IMR-90 (cell line): ENCODE data around the gene MRPS15.

Source experiments
- BHLHE40 ChIP-seq: fragments of 150-350 bp; IDR thresholded peaks from 2 replicates; pipeline ENCODE4 v1.6.1; 2016; ENCODE audit warnings: mild to moderate bottlenecking, low read depth, low read length
- CEBPB ChIP-seq: IDR thresholded peaks from 2 replicates; pipeline ENCODE4 v1.6.1; 2012; ENCODE audit warnings: low read depth, low read length, improper control_type of control experiment
- FOS ChIP-seq: fragments of 150-350 bp; IDR thresholded peaks from 2 replicates; pipeline ENCODE4 v1.6.1; 2016; ENCODE audit warnings: low read depth, low read length
- MAFK ChIP-seq: IDR thresholded peaks from 2 replicates; pipeline ENCODE4 v1.6.1; 2012; ENCODE audit warnings: low read depth, low read length, improper control_type of control experiment
- MAZ ChIP-seq: IDR thresholded peaks from 2 replicates; pipeline ENCODE4 v1.6.1; 2012; ENCODE audit warnings: low read depth, mild to moderate bottlenecking, low read length, improper control_type of control experiment, moderate library complexity, borderline replicate concordance
- MXI1 ChIP-seq: IDR thresholded peaks from 2 replicates; pipeline ENCODE4 v1.6.1; 2012; ENCODE audit warnings: low read depth, mild to moderate bottlenecking, low read length, moderate library complexity, borderline replicate concordance
- POLR2A ChIP-seq: IDR thresholded peaks from 2 replicates; pipeline ENCODE4 v1.6.1; 2012; ENCODE audit warnings: mild to moderate bottlenecking, low read depth, low read length
- RAD21 ChIP-seq: IDR thresholded peaks from 2 replicates; pipeline ENCODE4 v1.6.1; 2012; ENCODE audit warnings: low read length, improper control_type of control experiment
- RCOR1 ChIP-seq: IDR thresholded peaks from 2 replicates; pipeline ENCODE4 v1.6.1; 2012; ENCODE audit warnings: mild to moderate bottlenecking, low read length, improper control_type of control experiment; ENCODE audit not compliant: insufficient replicate concordance
- RFX5 ChIP-seq: IDR thresholded peaks from 2 replicates; pipeline ENCODE4 v1.8.0; 2012; ENCODE audit warnings: low read depth, mild to moderate bottlenecking, low read length, moderate library complexity
- TF ChIP-seq, protein P1 (sequence below): conservative IDR thresholded peaks from 2 replicates; pipeline ENCODE4 v1.5.1; 2012; ENCODE audit warnings: mild to moderate bottlenecking, low read depth, low read length, improper control_type of control experiment
- TF ChIP-seq, protein P2 (sequence below): fragments of 150-350 bp; IDR thresholded peaks from 2 replicates; pipeline ENCODE4 v1.6.1; 2017; ENCODE audit warnings: mild to moderate bottlenecking, antibody characterized with exemption, low read length, low read depth

- TF ChIP-seq RFX5 (no peak), MAFK (no peak), MAZ (no peak), POLR2A (no peak), FOS (no peak), RCOR1 (no peak), RAD21 (no peak), BHLHE40 (no peak), MXI1 (no peak), CEBPB (no peak)
- TF ChIP-seq, protein P1, sequence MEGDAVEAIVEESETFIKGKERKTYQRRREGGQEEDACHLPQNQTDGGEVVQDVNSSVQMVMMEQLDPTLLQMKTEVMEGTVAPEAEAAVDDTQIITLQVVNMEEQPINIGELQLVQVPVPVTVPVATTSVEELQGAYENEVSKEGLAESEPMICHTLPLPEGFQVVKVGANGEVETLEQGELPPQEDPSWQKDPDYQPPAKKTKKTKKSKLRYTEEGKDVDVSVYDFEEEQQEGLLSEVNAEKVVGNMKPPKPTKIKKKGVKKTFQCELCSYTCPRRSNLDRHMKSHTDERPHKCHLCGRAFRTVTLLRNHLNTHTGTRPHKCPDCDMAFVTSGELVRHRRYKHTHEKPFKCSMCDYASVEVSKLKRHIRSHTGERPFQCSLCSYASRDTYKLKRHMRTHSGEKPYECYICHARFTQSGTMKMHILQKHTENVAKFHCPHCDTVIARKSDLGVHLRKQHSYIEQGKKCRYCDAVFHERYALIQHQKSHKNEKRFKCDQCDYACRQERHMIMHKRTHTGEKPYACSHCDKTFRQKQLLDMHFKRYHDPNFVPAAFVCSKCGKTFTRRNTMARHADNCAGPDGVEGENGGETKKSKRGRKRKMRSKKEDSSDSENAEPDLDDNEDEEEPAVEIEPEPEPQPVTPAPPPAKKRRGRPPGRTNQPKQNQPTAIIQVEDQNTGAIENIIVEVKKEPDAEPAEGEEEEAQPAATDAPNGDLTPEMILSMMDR = no peak
- TF ChIP-seq, protein P2, sequence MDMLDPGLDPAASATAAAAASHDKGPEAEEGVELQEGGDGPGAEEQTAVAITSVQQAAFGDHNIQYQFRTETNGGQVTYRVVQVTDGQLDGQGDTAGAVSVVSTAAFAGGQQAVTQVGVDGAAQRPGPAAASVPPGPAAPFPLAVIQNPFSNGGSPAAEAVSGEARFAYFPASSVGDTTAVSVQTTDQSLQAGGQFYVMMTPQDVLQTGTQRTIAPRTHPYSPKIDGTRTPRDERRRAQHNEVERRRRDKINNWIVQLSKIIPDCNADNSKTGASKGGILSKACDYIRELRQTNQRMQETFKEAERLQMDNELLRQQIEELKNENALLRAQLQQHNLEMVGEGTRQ = no peak
Observed at GRCh38 chr1:36411674-36412648, 52.2 kb downstream of the MRPS15 start.
